Medulla oblongata (tissue), 1 donor: ENCODE measurements around the gene ABCB1.
"Not testable (repeated sequence)": the region's sequence is repeated elsewhere in the genome, so short reads cannot be mapped to it uniquely, and the experiment has no call there.

Experiments used
- DNase-seq: peaks from one replicate; pipeline ENCODE4 v3.0.0-alpha.2; 2015; ENCODE audit errors: extremely low spot score

The ABCB1 gene

DNA sequence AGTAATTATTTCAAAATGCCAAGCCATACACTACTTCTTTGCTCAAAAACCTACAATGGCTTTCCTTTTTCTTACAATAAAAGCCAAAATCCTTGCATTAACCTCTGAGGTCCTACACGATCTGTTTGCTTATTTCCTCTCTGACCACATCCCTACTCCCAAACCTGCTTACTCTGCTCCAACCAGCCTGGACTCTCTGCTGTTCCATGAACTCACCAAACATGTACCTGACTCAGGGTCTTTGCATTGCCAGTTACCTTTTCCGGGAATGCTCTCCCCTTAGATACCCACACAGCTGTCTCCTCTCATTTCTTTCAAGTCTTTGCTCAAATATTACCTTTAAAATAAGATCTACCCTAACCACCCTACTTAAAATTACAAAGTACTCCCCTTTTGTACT, 127.5 kb downstream of the ABCB1 start:
- DNase-seq: no peak

DNA sequence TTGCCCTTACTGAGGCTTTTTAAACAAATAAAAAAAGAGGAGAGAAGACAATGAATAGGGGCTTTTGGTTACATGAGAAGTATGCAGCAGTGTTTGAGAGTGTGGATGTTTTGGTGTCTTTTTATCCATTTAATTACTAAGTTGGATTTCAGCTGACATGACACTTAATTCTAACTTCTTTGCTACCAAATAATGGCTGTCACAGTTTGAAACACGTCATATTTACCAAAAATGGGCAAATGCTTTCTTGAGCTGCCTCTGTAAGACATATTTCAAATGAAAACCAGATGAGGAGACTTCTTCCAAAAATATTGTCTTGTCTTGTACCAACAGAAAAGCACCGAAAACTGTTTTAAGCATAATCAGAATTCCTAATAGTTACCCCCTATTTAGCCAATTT, 129.2 kb downstream of the ABCB1 start:
- no peak for DNase-seq

- not testable (repeated sequence) for DNase-seq
Observed at GRCh38 chr7:87469204-87469603, 131.5 kb downstream of the ABCB1 start.

GRCh38 chr7:87465534-87465880, 135.2 kb downstream of the ABCB1 start:
- not testable (repeated sequence) for DNase-seq

- not testable (repeated sequence) for DNase-seq
Observed at GRCh38 chr7:87464830-87465533, 135.7 kb downstream of the ABCB1 start.

DNA sequence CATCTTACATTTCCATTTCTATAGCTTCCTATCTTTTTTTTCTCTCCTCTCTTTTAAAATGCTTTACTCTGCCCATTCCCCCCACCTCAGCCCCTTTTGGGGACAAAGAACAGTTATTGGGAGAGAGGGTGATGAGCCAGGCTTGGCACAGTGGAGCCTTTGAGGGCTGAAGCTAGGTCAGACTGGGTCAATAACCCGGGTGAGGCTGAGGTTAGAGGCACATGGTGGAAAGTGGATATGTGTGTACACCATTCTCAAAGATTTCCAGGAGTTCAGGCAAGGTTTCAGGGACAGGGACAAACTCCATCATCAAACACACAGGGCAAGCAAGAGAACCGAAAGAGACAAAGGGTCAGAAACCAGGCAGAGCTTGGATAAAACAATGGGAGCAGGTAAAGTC, 136.7 kb downstream of the ABCB1 start:
- DNase-seq: no peak

- DNase-seq: not testable (repeated sequence)
Observed at GRCh38 chr7:87460444-87460843, 140.2 kb downstream of the ABCB1 start.

- DNase-seq: no peak
Observed at GRCh38 chr7:87459941-87460340, 140.7 kb downstream of the ABCB1 start.

GRCh38 chr7:87458148-87458547, 142.5 kb downstream of the ABCB1 start:
- DNase-seq: peak; percentile 45

DNA sequence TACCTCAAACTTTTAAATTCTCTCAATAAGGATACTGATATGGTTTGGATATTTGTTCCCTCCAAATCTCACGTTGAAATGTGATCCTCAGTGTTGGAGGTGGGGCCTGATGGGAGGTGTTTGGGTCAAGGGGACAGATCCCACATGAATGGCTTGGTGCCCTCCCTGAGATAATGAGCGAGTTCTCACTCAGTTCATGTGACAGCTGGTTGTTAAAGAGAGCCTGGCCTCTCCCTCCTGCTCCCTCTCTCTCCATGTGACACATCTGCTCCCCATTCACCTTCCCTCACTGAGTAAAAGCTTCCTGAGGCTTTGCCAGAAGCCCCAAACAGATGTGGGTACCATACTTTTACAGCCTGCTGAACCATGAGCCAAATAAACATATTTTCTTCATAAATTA, 144.4 kb downstream of the ABCB1 start:
- DNase-seq: no peak
